Hepatocyte (in vitro differentiated cells): ENCODE data around the gene FRY.

Experiments
- EZH2 ChIP-seq: fragments of 200-600 bp; sonication (generic); IDR thresholded peaks from 2 replicates; pipeline ENCODE4 v1.6.1; 2016; ENCODE audit warnings: antibody characterized with exemption, mild to moderate bottlenecking, borderline replicate concordance
- EZH2phosphoT487 ChIP-seq: fragments of 200-600 bp; sonication (generic); IDR thresholded peaks from one replicate; pipeline ENCODE4 v1.6.1; 2018; ENCODE audit warnings: antibody characterized with exemption, mild to moderate bottlenecking, low read depth, moderate library complexity; ENCODE audit not compliant: unreplicated experiment, severe bottlenecking
- TF ChIP-seq, protein P1 (sequence below): fragments of 200-600 bp; sonication (generic); IDR thresholded peaks from 2 replicates; pipeline ENCODE4 v1.5.1; 2016; ENCODE audit warnings: antibody characterized with exemption, mild to moderate bottlenecking; ENCODE audit not compliant: poor library complexity

DNA sequence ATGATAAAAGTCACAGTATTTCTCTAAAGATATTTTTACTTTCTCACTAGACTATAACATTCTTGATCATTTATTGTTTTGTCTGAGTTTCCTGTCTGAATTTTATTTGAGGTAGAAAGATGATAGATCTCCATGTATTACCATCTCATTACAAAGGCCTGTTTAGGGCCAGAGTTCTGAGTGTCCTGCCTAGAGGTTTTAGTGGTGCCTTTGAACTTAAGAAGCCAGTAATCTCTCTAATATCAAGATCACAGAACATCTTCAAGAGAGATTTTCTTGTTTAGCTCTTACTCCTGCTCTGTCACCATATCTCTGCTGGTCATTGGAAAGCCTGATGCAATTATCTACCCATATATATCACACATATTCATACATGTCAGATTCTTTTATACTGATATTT lies 182.1 kb downstream of the FRY start:
- TF ChIP-seq, protein P1, sequence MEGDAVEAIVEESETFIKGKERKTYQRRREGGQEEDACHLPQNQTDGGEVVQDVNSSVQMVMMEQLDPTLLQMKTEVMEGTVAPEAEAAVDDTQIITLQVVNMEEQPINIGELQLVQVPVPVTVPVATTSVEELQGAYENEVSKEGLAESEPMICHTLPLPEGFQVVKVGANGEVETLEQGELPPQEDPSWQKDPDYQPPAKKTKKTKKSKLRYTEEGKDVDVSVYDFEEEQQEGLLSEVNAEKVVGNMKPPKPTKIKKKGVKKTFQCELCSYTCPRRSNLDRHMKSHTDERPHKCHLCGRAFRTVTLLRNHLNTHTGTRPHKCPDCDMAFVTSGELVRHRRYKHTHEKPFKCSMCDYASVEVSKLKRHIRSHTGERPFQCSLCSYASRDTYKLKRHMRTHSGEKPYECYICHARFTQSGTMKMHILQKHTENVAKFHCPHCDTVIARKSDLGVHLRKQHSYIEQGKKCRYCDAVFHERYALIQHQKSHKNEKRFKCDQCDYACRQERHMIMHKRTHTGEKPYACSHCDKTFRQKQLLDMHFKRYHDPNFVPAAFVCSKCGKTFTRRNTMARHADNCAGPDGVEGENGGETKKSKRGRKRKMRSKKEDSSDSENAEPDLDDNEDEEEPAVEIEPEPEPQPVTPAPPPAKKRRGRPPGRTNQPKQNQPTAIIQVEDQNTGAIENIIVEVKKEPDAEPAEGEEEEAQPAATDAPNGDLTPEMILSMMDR = no peak
- TF ChIP-seq EZH2 (no peak), EZH2phosphoT487 (no peak)
